B cell (primary cell): ENCODE measurements around the gene SELENOS.

ENCODE experiments used
- EZH2 ChIP-seq: IDR thresholded peaks from 2 replicates; pipeline ENCODE4 v1.6.1; 2012; ENCODE audit warnings: borderline replicate concordance, low read depth, mild to moderate bottlenecking, moderate library complexity, low read length; ENCODE audit not compliant: insufficient read depth, poor library complexity, severe bottlenecking
- TF ChIP-seq, protein P1 (sequence below): fragments of 200-600 bp; IDR thresholded peaks from one replicate; pipeline ENCODE4 v1.8.0; 2022; ENCODE audit warnings: antibody characterized with exemption, mild to moderate bottlenecking

DNA sequence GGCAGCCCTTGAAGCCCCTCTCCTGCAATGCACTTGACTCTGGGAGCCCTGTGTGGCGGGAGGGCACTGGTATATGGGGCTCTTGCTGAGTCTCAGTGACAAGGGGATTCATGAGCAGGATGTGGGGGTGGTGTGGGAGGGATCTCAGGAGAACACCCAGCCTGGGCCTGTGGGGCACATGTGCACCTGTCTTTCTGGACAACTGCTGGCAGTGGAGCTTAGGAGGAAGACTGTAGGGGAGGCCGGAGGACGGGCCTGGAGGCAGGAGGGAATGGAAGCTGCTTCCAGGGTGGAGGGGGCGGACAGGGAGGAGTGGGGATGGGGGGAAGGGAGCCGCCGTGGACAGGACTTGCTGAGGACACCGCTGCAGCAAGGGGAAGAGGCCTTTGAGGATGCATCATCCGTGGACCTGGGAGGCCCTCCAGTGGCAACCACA lies 28.6 kb upstream of the SELENOS start:
- TF ChIP-seq, protein P1, sequence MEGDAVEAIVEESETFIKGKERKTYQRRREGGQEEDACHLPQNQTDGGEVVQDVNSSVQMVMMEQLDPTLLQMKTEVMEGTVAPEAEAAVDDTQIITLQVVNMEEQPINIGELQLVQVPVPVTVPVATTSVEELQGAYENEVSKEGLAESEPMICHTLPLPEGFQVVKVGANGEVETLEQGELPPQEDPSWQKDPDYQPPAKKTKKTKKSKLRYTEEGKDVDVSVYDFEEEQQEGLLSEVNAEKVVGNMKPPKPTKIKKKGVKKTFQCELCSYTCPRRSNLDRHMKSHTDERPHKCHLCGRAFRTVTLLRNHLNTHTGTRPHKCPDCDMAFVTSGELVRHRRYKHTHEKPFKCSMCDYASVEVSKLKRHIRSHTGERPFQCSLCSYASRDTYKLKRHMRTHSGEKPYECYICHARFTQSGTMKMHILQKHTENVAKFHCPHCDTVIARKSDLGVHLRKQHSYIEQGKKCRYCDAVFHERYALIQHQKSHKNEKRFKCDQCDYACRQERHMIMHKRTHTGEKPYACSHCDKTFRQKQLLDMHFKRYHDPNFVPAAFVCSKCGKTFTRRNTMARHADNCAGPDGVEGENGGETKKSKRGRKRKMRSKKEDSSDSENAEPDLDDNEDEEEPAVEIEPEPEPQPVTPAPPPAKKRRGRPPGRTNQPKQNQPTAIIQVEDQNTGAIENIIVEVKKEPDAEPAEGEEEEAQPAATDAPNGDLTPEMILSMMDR = no peak
- TF ChIP-seq EZH2 = no peak
